Islet of Langerhans (tissue), 1 donor: Measurements from ENCODE around the gene ZNF407.

Source experiments
- FAIRE-seq: peaks from one replicate; lab custom pipeline; 2011; peaks lifted over from hg19 to GRCh38; lab: Jason Lieb, UNC

Gene ZNF407

DNA sequence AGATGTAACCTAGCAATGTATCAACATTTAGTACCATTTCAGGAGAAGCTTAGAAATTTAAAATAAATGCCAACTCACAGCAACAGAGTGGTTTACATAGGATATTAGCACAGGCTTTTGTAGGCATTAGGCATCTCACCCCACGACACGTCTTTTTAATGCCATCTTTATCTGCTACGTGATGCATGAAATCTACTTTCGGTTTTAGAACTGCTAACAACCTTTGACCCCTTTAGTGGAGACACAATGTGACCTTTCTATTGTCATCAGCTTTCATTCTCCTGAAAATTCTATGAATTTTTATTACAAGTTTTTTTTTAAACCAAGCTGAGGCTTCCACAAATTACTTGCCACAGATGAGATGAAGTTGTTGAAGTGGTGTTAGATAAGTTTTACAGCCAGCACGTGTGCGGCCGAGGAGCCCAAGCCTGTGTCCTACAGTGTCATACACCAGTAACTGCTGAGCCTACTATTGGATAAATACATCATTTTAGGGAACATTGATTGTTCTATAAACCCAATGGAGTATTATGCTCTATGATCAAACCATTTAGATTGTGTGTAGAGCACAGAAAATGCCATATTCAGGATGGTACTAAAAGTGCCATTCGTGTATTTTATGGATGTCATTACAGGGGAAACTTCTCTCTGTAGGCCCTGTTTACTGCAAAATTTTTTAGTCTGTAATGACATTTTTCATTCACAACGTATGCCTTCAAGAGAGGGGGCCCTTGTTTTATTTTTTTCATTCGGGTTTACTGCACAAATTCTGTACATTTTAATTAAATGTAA lies 459.7 kb downstream of the ZNF407 start:
- no peak for FAIRE-seq

DNA sequence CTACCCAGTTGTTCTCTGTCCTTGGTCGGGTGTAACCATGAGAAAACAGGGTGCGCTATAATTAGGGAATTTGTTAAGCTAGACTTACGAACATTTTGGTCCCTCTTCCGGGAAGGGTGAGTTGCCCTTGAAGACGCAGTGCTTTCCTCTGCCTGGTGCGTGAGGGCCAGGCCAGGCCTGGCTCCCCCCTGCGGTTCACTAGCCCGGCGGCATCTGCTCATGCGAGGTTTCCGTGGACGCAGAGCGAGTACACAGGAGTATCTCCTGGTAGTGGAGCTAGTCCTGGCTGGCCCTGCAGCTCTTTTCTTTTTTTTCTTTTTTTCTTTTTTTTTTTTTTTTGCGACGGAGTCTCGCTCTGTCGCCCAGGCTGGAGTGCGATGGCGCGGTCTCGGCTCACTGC lies 462.5 kb downstream of the ZNF407 start:
- FAIRE-seq, result no peak

DNA sequence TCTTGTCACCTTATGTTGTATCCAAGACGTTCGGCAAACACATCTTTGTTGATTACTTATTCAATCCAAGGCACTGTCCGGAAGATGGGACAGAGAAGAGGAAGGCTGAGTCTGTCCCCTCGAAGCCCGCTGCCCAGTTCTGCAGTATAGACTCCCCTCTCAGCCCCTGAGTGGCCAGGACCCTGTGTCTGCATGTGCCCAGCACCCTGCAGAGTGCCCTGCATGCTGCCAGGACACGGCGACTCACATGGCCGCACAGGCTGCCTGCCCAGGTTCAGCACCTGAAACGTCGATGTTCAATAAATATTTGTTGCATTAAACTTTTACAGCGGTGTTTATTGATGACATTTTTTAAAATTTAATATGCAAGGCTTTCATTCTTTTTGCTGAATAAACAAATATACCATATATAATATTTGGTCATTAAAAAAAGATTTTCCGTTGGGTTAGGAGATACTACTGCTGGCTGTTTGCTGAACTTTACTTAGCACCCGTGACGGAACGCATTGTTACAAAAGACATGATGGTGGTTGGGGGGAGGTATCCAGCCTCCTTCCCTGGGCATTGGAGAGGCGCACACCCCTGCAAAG lies 464.7 kb downstream of the ZNF407 start:
- FAIRE-seq, result no peak

DNA sequence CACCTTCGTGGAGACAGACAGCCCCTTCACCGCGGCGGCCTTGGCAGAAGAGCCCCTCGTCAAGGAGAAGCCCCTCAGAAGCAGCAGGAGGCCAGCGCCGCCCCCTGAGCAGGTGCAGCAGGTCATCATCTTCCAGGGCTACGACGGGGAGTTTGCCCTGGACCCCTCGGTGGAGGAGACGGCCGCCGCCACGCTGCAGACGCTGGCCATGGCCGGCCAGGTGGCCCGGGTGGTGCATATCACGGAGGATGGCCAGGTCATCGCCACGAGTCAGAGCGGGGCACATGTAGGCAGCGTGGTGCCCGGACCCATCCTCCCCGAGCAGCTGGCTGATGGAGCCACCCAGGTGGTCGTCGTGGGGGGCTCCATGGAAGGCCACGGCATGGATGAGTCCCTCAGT lies 465.5 kb downstream of the ZNF407 start:
- no peak for FAIRE-seq

DNA sequence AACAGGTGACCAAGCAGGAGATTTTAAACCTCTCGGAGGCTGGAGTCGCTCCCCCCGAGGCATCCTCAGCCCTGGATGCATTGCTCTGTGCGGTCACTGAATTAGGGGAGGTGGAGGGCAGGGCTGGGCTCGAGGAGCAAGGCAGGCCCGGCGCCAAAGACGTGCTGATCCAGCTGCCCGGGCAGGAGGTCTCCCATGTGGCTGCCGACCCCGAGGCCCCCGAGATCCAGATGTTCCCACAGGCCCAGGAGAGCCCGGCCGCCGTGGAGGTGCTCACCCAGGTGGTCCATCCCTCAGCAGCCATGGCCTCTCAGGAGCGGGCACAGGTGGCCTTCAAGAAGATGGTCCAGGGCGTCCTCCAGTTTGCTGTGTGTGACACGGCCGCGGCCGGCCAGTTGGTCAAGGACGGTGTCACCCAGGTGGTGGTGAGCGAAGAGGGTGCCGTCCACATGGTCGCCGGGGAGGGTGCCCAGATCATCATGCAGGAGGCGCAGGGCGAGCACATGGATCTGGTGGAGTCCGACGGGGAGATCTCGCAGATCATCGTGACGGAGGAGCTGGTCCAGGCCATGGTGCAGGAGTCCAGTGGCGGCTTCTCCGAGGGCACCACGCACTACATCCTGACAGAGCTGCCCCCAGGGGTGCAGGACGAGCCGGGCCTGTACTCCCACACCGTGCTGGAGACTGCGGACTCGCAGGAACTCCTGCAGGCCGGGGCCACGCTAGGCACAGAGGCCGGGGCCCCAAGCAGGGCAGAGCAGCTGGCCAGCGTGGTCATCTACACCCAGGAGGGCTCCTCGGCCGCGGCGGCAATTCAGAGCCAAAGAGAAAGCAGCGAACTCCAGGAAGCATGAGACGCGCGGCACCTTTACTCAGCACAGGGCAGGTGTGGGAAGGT lies 466.2 kb downstream of the ZNF407 start:
- no peak for FAIRE-seq

DNA sequence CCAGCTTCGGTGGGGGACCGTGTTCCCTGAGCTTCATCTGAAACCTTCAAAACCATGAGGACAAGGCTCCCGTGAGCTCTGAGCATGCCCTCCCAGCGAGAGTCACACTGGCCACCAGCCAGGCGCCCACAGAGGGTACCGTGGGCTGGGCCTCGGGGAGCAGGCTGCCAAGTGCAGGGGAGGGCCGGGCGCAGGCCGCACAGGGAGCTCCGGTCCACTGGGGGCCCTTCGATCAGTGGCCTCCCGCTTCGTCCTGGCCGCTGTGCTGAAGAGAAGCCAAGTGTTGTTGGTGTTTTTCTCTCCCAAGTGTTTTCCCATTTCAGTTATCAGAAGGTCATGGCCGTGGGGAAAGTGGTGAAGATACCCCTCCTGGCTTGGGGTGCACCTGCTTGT lies 466.8 kb downstream of the ZNF407 start:
- FAIRE-seq, result no peak

DNA sequence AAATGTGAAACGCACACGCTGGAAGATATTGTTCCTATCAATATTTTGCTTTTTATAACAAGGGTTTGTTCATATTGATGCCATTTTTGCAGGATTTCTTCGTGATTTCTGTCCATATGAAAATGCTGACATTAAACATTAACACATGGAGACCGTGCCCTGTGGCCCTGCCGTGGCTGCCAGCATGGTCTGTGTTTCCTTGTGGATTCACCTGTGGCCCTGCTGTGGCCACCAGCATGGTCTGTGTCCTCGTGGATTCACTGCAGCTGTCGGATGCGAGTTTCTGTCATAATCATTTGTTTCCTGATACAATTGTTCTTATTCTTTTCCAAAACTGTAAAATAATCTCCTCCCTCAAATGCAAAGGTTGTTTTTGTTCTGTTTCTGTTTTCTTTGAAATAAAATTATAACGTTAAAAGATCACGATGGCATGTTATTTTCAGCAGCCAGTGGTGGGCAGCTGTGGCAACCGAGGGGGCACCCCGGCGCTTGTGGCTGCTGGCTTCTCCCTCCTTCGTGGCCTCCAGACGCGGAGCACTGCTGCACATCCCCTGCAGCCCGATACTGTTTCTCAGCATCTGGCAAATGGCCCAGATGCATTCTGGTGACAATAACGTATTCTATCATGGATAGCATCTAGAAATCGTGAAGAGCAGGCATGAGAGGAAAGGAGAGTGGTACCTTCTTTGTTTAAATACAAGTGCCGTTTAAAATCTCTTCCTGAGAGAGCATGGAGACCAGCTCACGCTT lies 467.8 kb downstream of the ZNF407 start:
- no peak for FAIRE-seq

DNA sequence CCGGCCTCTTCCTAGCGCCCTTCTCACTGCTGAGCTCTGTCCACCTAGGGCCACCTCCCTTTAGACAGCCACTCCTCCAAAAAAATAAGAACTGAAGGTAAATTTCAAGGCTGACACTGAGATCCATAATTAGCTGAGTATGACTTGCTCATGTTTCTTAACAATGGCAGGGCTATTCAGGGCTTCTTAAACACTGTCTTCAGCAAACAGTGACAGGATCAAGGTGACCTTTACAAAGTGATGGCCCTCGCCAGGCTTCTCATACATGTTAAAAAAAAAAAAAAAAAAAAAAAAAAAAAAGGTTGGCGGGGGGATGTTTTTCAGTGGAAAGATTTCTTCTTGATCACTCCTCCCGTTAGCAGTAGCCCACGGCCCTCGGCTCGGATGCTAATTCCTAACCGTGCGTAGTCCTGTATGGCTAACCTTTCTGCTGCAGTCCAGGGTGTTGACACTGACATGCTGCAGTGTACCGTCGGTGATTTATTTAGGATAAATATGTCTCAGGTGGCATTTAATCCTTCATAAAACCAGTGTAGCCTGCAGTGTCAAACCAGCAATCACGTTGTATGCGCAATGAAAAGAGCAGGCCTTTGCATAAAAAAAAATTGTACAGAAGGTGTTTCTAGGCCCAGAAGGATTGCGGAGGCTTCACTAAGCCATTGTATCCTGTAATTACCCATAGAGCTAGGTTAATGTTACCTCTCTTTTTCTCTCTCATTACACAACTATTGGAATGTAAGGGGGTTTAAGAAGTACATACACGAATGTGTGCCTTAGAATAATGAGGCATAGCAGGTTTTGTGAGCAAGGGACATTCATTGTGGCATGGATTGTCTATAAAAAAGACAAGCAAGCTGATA lies 468.6 kb downstream of the ZNF407 start:
- FAIRE-seq, result no peak

DNA sequence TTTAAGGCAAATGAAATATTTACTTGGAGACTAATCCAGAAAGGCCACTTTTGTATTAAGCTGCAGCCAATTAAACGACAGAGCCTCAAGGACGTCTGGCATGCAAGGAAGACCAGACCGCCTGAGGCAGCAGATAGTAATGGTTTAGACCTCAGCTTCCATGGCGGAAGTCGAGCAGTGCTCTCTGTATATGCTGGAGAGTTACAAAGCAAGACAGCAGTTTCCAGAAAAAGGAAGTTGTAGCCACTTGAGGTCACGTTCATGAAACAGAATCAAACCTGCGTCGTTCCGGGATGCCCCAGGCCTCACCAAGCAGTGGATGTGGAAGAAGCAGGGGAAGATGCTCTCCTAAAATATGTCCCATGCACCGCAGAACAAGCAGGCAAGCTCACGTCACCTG lies 469.3 kb downstream of the ZNF407 start:
- no peak for FAIRE-seq

DNA sequence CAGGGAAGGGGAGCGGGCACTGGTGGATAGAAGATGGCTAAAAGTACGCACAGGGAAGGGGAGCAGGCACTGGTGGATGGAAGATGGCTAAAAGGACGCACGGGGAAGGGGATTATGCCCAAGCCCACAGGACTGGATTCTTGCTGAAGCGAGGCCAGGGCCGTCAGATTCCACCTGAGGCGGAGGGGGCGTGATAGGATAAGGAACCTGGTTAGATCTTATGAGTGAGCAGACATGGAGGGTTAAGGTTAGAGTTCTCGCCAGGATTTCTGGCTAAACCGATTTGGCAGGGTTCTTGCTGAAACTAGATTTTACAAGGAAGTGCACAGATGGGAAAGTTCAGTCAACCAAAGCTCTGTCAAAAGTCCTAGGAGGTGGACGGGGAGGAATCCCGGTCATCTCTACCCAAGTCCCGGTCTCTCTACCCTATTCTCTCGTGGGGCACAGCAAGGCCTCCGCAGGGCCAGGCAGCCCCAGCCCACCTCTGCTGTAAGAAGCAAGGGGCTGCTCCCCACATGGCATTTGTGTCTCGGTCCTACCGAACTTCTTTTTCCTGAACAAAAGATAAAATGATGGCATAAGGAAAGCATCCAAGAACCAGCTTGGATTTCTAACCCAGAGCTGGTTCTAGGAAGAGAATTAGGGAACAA lies 470.5 kb downstream of the ZNF407 start:
- no peak for FAIRE-seq

DNA sequence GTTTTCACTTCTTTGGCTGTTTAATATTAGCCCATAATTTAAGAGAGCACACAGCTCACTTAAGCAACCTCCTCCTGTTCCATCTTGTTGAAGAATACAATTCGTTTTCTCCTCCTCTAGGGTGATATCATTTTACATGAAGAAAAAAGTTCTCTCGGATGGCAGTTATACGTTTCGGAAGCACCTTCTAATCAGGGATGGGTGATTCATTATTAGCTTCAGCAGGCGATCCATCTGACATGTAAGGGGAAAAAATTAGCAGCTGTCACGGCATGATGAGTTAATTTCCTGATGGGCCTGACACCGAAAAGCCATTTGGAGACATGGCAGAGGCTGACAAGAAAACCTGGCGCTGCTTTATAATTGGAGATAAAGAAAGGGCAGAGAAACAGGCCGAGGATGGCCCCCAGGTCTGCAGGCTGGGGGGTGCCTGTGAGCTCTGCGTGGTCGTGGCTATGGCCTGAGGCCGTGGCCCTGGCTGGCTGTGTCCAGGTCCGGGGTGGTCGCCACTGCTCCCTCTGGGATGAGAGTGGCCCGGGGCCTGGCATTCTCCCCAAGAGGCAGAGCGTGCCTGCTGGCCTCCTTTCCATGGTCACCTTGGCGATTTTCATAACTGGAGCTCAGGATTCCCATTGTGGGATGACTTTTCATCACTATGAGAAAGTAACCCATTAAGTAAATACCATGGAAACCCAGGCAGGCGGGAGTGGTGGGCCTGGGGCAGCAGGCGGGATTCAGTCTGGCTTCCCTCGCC lies 471.2 kb downstream of the ZNF407 start:
- no peak for FAIRE-seq

DNA sequence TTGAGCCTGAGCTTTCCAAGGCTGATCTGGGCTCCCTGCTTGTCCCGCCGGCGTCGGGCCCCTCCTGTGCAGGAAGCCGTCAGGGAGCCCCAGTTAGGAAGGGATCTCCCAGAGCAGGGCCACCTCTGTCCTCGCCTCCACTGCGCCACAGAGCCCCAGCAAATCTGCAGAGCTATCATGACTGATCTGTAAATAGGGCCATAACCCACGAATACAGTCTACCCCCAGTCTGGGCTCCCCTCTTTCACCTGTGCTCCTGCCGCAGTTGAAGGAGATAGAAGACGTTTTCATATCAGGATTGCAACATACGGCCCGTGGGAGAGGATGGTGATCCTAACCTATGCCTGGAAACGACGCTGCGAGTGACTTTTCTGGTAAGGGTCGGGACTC lies 472.6 kb downstream of the ZNF407 start:
- no peak for FAIRE-seq

DNA sequence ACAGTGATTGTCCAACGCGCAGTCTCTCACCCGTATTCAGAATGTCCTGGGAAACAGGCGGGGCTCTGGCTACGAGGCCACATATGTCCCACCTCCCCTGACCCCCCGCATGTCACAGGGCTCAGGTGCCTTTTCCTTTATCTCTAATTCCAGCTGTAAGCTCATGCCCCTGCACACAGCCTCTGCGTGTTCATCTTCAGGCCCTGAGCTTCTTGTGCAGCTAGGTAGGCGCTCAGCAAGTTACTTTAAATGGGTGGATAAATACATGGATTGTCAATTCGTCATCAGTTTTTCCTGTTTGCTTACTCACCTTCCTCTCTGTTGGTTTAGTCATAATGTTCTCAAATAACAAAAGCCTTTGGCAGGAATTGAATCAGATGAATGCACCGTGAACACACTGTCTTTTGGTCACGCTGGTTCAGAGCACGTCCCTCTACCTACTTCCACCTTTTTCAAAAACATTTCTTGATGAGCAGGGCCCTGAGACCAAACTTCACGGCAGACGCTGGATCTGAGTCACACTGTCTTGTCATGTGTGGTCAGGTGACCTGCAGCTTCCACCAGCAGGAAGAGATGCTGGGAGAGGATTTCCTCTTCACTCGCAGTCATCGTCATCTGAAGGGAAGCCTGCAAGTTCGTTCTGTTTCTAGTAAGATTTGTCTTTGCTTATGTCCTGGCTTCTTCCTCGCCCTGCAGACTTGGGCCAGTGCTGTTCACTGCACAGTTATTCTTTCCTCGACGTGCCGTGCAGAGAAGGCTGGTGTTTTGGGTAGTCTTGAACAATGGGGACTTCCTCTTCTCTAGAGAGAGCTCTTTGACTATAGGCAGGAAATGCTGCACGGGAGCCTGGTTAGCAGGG lies 473.2 kb downstream of the ZNF407 start:
- FAIRE-seq, result peak; percentile 51

DNA sequence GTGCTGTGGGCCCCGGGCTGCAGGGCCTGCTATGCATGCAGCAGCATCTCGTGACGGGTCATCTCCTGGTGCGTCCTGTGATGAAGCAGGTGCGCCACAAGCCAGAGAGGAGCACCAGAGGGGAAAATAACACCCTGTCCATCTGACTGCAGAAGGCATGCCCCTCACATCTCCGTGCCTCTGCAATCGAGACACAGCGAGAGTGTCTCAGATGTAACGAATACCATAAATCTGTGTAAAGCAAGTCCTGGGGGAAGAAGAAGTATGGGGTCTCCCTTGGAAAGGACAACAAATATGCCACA lies 473.8 kb downstream of the ZNF407 start:
- FAIRE-seq, result no peak

DNA sequence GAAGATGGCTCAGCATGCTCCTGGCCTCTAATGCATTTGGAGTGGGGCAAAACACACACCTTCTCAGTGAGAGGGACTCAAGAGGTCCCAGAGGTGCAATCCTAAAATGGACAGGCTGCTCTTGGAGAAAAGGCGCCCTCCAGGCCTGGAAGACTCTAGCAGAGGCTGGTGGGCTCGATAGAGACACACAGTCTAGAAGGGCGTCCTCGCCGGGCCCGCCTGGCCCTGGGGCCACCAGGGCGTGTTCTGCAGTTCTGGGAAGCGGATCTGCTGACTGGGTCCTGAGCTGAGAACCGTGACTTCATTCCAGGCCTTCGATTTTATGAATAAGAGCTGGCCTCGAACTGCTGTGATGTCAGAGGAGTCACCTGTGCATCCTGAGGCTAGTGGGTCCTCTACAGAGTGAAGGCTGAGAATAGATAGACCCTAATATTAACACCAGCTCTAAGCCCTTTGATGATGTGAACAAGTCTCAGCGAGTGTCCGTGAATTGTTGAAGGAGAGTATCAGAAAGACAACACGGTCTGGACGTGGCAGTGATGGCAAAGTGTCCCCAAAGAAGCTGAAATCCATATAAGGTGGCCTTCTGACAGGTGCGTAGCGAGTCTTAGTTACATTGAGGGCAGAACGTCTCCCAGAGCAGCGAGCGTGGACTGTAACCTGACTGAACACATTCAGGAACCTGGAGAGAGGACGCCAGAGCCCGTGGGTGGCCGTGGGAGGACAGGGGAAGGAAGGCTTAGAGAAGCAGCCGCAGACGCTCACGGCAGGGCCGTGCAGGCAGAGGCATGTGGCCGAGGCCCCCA lies 474.4 kb downstream of the ZNF407 start:
- FAIRE-seq, result no peak

DNA sequence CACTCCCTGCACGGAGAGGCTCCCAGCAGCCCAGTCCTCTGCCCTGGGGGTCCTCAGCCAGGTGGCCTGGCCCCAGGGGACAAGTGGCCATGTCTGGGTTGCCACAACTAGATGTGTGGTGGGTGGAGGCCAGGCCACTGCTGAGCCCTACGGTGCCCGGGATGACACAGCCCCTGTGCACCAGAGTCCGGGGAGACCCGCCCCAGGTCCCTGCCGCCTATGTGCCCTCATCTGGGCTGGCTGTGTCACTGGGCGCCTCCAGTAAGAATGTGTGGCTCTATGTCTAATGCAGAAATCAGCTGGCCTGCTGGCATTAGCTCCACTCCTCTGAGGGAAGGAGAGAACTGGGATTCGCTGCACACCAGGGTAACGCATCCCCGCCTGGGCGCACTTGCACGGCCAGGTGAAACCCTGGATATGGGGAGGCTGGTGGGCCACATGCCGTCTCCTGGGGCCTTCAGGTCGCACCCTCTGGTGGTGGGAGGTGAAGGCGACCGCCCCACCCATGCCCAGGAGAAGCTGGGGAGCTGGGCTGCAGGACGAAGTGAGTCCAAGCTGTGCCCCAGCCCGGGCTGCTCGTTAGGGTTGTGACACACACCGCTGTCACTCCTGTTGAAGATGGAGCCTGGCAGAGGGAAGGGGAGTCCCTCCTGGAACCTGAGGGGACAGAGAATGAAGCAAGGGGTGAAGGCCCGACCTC lies 475.2 kb downstream of the ZNF407 start:
- no peak for FAIRE-seq

DNA sequence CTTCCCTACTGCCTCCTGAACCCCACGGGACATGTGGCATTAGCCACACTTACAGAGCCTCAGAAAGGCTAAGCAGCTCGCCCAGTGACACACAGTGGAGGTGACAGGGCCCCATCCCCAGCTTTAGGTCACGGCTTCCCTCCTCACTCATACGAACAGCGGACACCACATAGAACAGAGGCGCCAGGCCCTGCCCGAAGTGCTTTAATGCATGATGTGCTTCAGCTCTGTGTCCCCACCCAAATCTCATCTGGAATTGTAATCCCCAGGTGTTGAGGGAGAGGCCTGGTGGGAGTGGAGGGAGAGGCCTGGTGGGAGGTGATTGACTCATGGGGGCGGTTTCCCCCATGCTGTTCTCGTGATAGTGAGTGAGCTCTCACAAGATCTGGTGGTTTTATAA lies 476.0 kb downstream of the ZNF407 start:
- FAIRE-seq, result no peak
